CMK (cell line): ENCODE data around the gene ST8SIA5.

Experiments used
- DNase-seq: peaks from one replicate; pipeline ENCODE4 v3.0.0-alpha.2; 2010; ENCODE audit warnings: low read depth

ST8SIA5 gene

DNA sequence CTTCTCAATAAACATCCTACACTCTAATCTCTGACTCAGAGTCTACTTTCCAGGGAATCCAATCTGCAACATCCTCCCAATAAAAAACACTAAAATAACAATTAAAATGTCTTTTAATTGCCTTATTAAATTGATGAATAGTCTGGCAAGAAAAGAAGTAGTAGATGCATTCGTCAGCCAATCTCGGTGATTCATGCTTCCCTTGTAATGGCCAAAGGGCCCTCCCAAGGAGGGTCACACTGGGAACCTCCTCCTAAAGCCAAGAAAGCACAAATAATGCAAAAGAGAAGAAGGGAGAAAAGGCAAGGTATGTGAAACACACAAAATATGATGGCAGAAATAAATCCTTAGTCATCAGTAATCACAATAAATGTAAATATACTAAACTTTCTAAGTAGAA is 16.8 kb downstream of the ST8SIA5 start:
- DNase-seq: no peak

- DNase-seq: no peak
Observed at GRCh38 chr18:46738491-46738890, 18.4 kb downstream of the ST8SIA5 start.

DNA sequence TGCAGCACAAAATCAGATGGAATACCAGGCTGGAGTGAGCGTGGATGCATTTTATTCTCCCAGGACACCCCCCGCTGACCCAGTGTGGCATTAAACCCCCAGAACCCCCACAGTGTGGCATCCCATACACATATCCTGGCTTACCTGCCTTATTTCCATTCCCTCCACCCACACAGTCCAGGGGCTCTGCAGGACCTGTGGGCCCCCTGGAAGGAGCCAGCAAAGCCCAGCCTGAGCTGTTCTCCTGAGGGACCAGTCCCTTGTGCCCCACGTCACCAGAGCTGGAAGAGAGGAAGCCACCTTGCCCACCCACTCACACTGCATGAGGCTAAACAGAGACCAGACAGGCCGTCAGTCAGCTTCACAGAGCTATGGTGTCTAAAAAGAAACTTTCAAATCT is 20.1 kb downstream of the ST8SIA5 start:
- no peak for DNase-seq

DNA sequence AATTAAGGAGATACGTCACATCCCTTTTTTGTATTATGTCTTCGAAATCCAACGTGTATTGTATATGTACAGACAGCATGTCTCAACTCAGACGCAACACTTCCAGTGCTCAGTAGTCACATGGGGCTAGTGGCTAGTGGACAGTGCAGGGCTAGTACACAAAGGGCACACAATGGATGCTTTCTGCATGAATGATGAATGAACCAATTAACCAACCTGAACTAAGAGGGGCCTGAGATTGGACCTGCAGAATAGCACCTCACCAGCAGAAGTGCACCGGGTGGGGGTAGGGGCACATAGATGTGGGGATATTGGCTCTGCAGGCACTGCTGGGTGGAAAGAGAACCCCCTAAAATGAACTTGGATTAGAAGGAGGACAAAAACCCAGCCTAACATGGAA is 20.7 kb downstream of the ST8SIA5 start:
- no peak for DNase-seq

DNA sequence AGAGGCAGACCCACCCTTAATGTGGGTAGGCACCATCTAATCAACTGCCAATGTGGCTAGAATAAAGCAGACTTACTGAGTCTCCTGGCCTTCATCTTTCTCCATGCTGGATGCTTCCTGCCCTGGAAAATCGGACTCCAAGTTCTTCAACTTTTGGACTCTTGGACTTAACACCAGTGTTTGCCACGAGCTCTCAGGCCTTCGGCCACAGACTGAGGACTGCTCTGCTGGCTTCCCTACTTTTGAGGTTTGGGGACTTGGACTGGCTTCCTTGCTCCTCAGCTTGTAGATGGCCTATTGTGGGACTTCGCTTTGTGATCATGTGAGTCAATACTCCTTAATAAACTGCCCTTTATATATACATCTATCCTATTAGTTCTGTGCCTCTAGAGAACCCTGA is 21.9 kb downstream of the ST8SIA5 start:
- DNase-seq: no peak

DNA sequence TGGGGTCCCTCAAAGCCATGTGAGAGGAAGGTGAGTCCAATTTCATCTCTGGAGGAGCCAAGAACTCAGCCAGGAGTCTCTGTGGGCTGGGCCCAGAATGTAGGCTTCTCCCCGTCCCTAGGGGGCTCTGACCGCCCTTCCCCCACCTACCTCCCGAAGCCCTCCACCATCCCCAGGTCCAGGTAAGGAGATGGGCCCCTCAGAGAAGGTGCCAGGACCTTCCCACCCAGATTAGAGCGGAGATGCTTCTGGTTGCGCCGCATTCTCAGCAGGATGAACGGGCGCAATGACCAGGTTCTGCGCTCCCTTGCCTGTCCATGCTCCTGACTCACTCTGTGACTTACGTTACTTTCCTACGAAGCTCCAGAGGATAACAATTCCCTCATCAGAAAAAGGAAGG is 23.0 kb downstream of the ST8SIA5 start:
- DNase-seq: no peak

GRCh38 chr18:46732801-46733200 is 24.1 kb downstream of the ST8SIA5 start:
- DNase-seq: no peak

DNA sequence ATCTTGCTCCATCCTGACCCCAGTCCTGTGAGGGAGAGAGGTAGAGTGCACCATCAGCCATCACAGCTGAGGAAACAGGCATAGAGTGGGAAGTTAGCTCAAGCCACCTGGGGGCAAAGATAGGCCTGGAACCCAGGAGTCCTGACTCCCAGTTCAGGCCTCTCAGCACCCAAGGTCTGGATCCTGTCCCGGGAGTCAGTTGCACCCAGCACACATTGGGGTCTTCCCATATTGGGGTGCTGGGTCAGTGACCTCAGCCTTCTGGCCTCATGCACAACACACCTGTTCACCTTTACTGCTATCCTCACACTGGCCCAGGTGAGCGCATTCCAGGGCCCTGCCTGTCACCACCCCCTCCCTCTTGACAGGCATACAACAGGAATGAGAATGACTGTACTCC is 24.7 kb downstream of the ST8SIA5 start:
- no peak for DNase-seq

DNA sequence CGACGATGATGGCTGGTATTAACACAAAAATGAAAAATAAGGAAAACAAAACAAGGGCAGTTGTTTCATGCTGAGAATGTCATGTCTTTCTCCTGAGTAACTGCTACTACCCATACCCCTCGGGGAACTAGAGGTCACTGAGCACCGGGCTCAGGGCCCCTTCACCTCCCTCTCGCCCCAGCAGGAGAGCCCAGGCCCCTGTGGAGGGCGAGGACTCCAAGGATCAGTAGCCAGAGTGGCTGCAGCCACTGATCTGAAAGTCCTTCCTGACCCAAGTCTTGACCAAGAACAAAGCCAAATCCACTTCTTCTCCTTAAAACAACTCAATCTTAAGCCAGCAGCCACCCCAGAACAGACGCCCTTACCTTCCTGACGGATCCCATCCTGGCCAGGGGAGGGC is 25.5 kb downstream of the ST8SIA5 start:
- no peak for DNase-seq

DNA sequence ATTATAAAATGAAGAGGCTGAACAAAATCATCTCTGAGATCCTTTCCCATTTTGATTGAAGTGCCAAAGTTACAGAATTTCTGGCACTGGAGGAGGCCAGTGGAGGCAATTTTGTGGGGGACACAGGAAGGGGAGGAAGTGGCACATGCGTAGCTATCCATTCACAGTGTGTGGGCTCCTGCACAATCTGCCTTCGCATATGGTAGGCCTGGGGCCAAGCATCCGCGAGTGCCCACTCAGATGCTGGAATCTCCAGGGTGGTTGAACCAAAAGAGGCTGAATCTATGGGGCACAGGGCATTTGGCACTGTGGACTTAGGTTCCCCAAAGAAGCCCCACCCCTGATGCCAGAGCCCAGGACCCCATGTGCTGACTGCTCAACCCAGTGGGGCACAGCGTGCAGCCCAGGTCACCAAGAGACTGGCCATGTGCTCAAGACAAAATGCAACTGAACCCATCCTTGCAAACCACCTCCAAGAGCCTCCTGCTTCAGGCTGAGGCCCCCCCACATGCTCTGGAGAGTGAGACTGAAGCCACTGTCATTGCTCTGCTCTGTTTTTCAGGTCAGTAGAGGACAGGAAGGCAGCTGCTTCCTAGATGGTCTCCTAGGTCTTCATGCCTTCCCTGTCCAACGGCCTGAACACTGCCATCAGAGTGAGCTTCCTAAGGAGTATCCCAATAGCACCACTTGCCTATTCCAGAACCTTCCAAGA is 28.5 kb downstream of the ST8SIA5 start:
- DNase-seq: no peak

GRCh38 chr18:46727177-46727576 is 29.7 kb downstream of the ST8SIA5 start:
- no peak for DNase-seq

DNA sequence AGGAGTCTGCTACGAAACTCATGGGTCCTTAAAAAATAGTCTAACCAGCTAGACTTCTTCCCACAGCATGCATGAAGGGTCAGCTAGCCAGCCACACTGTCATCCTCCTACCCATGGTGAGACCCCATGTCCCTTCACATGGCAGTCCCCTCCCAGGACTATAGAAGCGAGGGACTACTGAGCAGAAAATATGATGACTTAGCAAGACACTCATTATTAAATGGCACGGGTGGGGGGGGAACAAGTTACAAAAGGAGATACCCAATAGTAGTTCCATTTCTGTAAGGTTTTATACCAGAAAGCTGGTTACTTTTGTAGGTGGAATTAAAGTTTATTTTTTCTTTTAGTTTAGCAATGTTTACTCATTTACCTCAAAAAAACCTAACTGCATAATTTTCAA is 31.5 kb downstream of the ST8SIA5 start:
- DNase-seq: no peak

- no peak for DNase-seq
Observed at GRCh38 chr18:46723856-46724415, 32.9 kb downstream of the ST8SIA5 start.

DNA sequence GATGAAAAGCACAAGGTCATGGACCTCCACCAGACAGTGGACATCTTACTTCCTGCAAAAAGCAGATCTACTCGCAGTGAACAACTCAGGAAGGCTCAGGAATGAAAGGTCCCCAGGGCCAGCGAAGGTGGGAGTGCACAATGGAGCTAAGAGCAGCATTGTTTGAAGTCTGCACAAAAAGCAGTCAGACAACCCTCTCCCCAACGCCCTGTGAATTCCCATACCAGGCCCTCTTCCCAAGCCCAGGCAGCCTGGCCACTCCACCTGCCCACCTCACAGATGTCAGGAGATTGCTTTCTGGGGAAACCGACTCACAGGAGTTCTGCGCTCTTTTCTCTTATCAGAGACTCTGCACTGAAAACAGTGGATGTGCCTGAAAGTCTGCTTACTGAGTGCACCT is 34.8 kb downstream of the ST8SIA5 start:
- no peak for DNase-seq

DNA sequence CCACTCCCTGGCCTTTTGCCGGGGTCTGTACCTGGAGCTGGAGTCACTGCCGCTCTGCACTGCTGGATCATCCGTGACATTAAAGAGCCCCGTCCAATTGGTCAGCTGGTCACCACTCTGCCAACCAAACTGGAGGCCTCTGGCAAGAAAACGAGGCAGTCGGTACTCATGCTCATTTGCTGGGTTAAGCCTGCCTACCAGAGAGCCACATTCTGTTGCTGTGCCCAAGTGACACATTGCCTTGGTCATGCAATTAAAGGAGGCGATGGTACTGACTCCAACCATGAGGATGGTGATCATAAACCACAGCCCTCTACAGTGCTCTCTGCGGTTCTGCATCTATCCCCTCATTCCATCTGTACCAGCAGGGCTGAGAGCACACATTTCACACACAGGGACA is 35.5 kb downstream of the ST8SIA5 start:
- DNase-seq: no peak

DNA sequence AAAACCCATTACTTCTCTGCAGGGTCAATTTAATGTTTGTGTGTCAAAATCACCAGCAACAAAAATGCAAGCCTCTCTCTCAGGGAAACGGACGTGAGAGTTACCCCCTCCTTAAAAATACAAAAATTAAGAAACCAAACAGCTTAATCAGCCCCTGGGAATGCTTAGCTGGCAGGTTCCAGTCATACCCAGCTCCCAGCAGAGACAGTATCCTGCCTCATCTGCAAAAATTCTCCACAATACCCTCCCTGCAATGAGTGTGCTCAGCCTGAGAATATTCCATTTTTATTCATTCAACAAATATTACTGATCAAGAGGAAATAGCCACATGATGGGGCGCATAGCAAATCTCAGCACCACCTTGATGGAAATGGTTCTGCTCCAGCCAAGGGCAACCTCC is 36.3 kb downstream of the ST8SIA5 start:
- no peak for DNase-seq

DNA sequence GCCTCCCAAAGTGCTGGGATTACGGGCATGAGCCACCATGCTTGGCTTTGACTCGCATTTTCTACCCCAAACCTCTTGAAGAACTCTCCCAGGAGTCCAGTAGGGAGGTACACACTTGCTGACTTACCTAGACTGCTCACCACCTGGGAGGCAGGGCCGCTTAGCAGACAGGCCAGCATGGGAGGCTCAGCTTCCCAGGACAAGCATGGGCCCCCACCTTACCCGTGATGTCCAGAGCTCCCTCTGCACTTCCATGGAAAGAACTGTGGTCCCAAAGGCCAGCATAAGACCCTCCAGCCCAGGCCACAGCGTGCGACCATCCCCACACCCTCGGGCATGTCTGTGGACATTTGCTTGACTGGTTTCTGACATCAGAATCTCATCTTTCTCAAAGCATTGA is 36.8 kb downstream of the ST8SIA5 start:
- no peak for DNase-seq

GRCh38 chr18:46719388-46719787 is 37.5 kb downstream of the ST8SIA5 start:
- DNase-seq: no peak

DNA sequence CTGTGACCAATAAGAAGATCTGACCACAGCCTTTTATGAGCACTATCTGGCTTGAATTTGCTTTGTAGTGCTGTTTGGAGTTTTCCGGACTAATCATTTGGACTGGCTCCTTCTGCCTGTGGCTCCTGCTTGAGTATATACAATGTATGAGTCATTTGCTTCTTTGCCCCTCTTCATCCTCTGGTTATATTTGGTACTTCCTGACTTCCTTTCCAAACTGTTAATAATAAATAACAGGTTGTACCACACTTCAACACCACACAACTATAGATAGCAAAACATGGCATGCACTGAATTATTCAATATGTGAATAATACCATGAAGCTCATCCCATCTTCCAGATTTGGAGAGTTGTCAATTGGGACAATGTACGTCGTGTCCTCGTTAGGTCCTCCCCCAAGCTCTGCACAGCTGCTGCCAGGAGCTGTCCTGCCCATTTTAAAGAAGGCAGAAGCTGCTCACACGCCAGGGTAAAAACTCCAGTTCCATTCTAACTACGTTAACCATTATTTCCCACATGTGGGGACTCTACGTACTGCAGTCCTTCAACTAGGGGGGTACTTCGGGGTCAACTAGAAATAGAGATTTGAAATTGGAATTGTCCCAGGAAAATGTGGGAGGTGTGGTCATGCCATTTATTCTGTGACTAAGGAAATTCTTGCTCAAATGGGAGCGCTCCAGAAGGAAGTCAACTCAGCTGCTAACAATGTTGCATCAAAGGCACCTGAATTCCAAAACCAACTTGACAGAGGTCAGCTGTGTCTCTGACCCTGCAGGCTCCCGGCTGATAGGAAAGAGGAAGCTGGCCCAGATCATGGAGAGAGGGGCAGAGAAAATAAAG is 38.1 kb downstream of the ST8SIA5 start:
- no peak for DNase-seq

GRCh38 chr18:46716827-46717226 is 40.0 kb downstream of the ST8SIA5 start:
- no peak for DNase-seq

DNA sequence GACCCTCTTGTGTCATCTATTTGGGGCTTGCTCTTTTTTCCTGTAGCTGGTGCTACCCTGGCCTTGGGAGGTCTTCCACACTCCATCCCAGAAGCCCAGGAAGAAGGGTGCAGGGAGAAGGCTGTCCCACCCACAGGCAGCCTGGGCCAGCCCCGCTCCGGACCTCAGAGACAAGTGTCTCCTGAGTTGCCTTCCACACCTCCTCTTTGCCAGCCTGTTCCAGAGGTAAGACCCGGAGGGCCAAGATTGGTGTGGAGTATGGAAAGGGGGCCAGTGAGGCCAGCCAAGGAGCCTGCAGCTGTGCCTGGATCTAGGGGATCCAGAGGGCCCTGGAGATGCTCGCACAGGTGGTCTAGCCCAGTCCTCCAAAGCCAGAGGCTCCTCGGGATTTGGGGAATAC is 40.5 kb downstream of the ST8SIA5 start:
- DNase-seq: no peak

- no peak for DNase-seq
Observed at GRCh38 chr18:46715062-46715461, 41.8 kb downstream of the ST8SIA5 start.

- no peak for DNase-seq
Observed at GRCh38 chr18:46712406-46712805, 44.4 kb downstream of the ST8SIA5 start.
